A549 (cell line): ENCODE data around the gene PSMD13. TPM values are rescaled to one million over a fixed set of nuclear protein-coding genes. Genes with fewer than 3 reads are reported as not detected.
A peak's percentile ranks its signal among the peaks of the same experiment; 100 is the strongest.

ENCODE experiments used
- ATAC-seq, 2 experiments: fragments of 200-7000 bp in 1 of 2; fragments of >200 bp in 1 of 2; cut with Nextera tagmentation in 1 of 2; cut with Tn5 transposase in 1 of 2; 3 replicates each; pipeline versions ENCODE4 v1.8.0 to v1.9.1; 2018 to 2020; ENCODE audit warnings: mild to moderate bottlenecking in 1 of 2, moderate library complexity in 1 of 2
- CTCF ChIA-PET: fragments of 300-600 bp; sonication (Branson Sonifier 250); formaldehyde crosslinking; extraction: SDS; loops from one replicate; lab custom pipeline; 2021; ENCODE audit warnings: antibody characterized with exemption, inconsistent platforms; lab: Yijun Ruan, JAX
- POLR2A ChIA-PET: fragments of 350-600 bp; formaldehyde crosslinking; extraction: SDS; loops from one replicate; lab custom pipeline; 2021; ENCODE audit warnings: antibody characterized with exemption, inconsistent platforms; lab: Yijun Ruan, JAX
- DNase-seq, 2 experiments: peaks; one replicate each; pipeline versions ENCODE4 v3.0.0 to v3.0.0-alpha.2; 2011 to 2016; ENCODE audit warnings: low read depth in 1 of 2, low spot score in 1 of 2
- FAIRE-seq: peaks from 2 replicates; lab custom pipeline; 2011; peaks lifted over from hg19 to GRCh38; lab: Jason Lieb, UNC
- H3K27ac ChIP-seq, 2 experiments: fragments of >200 bp; sonication (Bioruptor Twin); formaldehyde crosslinking; 3 replicates each; pipeline ENCODE4 v1.5.1; 2016 to 2017
- H3K4me1 ChIP-seq: fragments of >200 bp; sonication (Bioruptor Twin); formaldehyde crosslinking; 3 replicates; pipeline ENCODE4 v1.6.1; 2016
- H3K4me2 ChIP-seq: fragments of >200 bp; sonication (Bioruptor Twin); formaldehyde crosslinking; 3 replicates; pipeline ENCODE4 v1.6.1; 2016
- H3K4me3 ChIP-seq: fragments of >200 bp; sonication (Bioruptor Twin); formaldehyde crosslinking; 3 replicates; pipeline ENCODE4 v1.5.1; 2016
- H3K9me3 ChIP-seq: fragments of >200 bp; sonication (Bioruptor Twin); formaldehyde crosslinking; 3 replicates; pipeline ENCODE4 v1.6.1; 2016
- BHLHE40 ChIP-seq: IDR thresholded peaks from 2 replicates; pipeline ENCODE4 v1.6.1; 2012; ENCODE audit warnings: low read depth, low read length, inconsistent platforms
- CEBPB ChIP-seq, 2 experiments: fragments of >200 bp in 1 of 2; sonication (Bioruptor Twin) in 1 of 2; formaldehyde crosslinking in 1 of 2; IDR thresholded peaks; 2 replicates each; pipeline ENCODE4 v1.6.1; 2012 to 2016
- CHD2 ChIP-seq: fragments of 150-350 bp; IDR thresholded peaks from 2 replicates; pipeline ENCODE4 v1.6.1; 2014; ENCODE audit warnings: low read length; ENCODE audit not compliant: partially characterized antibody
- CHD4 ChIP-seq: fragments of 200-600 bp; sonication (generic); IDR thresholded peaks from 2 replicates; pipeline ENCODE4 v1.6.1; 2016; ENCODE audit warnings: antibody characterized with exemption, mild to moderate bottlenecking, borderline replicate concordance
- CTCF ChIP-seq: fragments of >200 bp; sonication (Bioruptor Twin); formaldehyde crosslinking; IDR thresholded peaks from 3 replicates; pipeline ENCODE4 v1.5.1; 2016
- ESRRA ChIP-seq: fragments of 150-350 bp; IDR thresholded peaks from 2 replicates; pipeline ENCODE4 v1.6.1; 2014; ENCODE audit warnings: mild to moderate bottlenecking, low read length, borderline replicate concordance
- HOXB5 ChIP-seq: fragments of 250-450 bp; sonication (Bioruptor Pico); IDR thresholded peaks from 2 replicates; pipeline ENCODE4 v1.5.0; 2020; ENCODE audit warnings: mild to moderate bottlenecking, moderate library complexity
- JUN ChIP-seq, 2 experiments: fragments of >200 bp; sonication (Bioruptor Twin); formaldehyde crosslinking; IDR thresholded peaks; 2 replicates in 1 of 2; 3 replicates in 1 of 2; pipeline ENCODE4 v1.6.1; 2016 to 2017
- JUNB ChIP-seq: fragments of >200 bp; sonication (Bioruptor Twin); formaldehyde crosslinking; IDR thresholded peaks from 2 replicates; pipeline ENCODE4 v1.6.1; 2016
- KDM1A ChIP-seq: fragments of 200-600 bp; sonication (generic); IDR thresholded peaks from 2 replicates; pipeline ENCODE4 v1.6.1; 2016; ENCODE audit warnings: low read depth, mild to moderate bottlenecking
- MYC ChIP-seq: IDR thresholded peaks from 2 replicates; pipeline ENCODE4 v1.6.1; 2012; ENCODE audit warnings: mild to moderate bottlenecking, inconsistent platforms, low read length, improper control_type of control experiment, borderline replicate concordance
- PHF8 ChIP-seq: fragments of 200-600 bp; sonication (generic); IDR thresholded peaks from 2 replicates; pipeline ENCODE4 v1.6.1; 2016; ENCODE audit warnings: low read depth, mild to moderate bottlenecking, antibody characterized with exemption, moderate library complexity, borderline replicate concordance
- POLR2A ChIP-seq: IDR thresholded peaks from 2 replicates; pipeline ENCODE4 v1.6.1; 2012; ENCODE audit warnings: mild to moderate bottlenecking, low read length
- RCOR1 ChIP-seq: fragments of 150-350 bp; IDR thresholded peaks from 2 replicates; pipeline ENCODE4 v1.6.1; 2014; ENCODE audit warnings: antibody characterized with exemption, low read length, low read depth
- ZSCAN20 ChIP-seq: fragments of 250-450 bp; sonication (Bioruptor Pico); IDR thresholded peaks from 2 replicates; pipeline ENCODE4 v1.8.0; 2022; ENCODE audit warnings: mild to moderate bottlenecking, moderate library complexity
- WGBS: methylation state at CpG from one replicate; pipeline ENCODE4 v1.1.6; 2017; ENCODE audit errors: missing lambda C conversion rate; 5-methylcytosine and 5-hydroxymethylcytosine counted together
- polyA plus RNA-seq, 4 experiments: library from polyadenylated mRNA; depleted of rRNA in 3 of 4; stranded (reverse); fragments of >200 nt; fragmentation: RNase III in 1 of 4; extraction: RNeasy Plus Mini Kit Qiagen cat#74134 plus additional on column Dnase treatment in 1 of 4; gene quantifications; 2 replicates in 3 of 4; 3 replicates in 1 of 4; pipeline ENCODE4 v1.2.3, GENCODE V29; 2011 to 2017
- TF ChIP-seq, protein P1 (sequence below): IDR thresholded peaks from 2 replicates; pipeline ENCODE4 v1.6.1; 2012
- TF ChIP-seq, protein P2 (sequence below): fragments of 450-650 bp; IDR thresholded peaks from 2 replicates; pipeline ENCODE4 v1.6.1; 2014; ENCODE audit warnings: antibody characterized with exemption
- TF ChIP-seq, protein P3 (sequence below): fragments of >200 bp; sonication (Bioruptor Twin); formaldehyde crosslinking; IDR thresholded peaks from 3 replicates; pipeline ENCODE4 v1.6.1; 2016
- TF ChIP-seq, protein P4 (sequence below): IDR thresholded peaks from 2 replicates; pipeline ENCODE4 v1.6.1; 2012
- TF ChIP-seq, protein P5 (sequence below): fragments of 250-450 bp; sonication (Bioruptor Pico); IDR thresholded peaks from 2 replicates; pipeline ENCODE4 v1.5.0; 2021; ENCODE audit warnings: mild to moderate bottlenecking, moderate library complexity, borderline replicate concordance

The PSMD13 gene
- polyA plus RNA-seq, 2 of the 4 experiments (the other 2 are of a cell fraction): 153 to 198 TPM

GRCh38 chr11:289712-290620, 53.2 kb downstream of the PSMD13 start:
- POLR2A ChIA-PET: interaction anchor here (0.9 kb wide), 1 partner anchor 83 kb away, joined by 3 read pairs; the partner anchor contains the start of genes BET1L and RIC8A
- no peak for FAIRE-seq
- H3K4me2 ChIP-seq: peak overlapping the region; percentile 100
- peaks cover 5% of the 10 kb centered on the region; the same call in 1 of the 3 replicates for H3K4me1 ChIP-seq
- H3K27ac ChIP-seq: peak overlapping the region; percentile 92 to 96
- TF ChIP-seq CEBPB (IDR thresholded peaks at IDR 0.05) (no peak), POLR2A (no peak), MYC (no peak), CHD4 (no peak)
- TF ChIP-seq, protein P1, sequence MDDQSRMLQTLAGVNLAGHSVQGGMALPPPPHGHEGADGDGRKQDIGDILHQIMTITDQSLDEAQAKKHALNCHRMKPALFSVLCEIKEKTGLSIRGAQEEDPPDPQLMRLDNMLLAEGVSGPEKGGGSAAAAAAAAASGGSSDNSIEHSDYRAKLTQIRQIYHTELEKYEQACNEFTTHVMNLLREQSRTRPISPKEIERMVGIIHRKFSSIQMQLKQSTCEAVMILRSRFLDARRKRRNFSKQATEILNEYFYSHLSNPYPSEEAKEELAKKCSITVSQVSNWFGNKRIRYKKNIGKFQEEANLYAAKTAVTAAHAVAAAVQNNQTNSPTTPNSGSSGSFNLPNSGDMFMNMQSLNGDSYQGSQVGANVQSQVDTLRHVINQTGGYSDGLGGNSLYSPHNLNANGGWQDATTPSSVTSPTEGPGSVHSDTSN: no peak
- TF ChIP-seq, protein P2, sequence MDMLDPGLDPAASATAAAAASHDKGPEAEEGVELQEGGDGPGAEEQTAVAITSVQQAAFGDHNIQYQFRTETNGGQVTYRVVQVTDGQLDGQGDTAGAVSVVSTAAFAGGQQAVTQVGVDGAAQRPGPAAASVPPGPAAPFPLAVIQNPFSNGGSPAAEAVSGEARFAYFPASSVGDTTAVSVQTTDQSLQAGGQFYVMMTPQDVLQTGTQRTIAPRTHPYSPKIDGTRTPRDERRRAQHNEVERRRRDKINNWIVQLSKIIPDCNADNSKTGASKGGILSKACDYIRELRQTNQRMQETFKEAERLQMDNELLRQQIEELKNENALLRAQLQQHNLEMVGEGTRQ: no peak
- TF ChIP-seq, protein P3, sequence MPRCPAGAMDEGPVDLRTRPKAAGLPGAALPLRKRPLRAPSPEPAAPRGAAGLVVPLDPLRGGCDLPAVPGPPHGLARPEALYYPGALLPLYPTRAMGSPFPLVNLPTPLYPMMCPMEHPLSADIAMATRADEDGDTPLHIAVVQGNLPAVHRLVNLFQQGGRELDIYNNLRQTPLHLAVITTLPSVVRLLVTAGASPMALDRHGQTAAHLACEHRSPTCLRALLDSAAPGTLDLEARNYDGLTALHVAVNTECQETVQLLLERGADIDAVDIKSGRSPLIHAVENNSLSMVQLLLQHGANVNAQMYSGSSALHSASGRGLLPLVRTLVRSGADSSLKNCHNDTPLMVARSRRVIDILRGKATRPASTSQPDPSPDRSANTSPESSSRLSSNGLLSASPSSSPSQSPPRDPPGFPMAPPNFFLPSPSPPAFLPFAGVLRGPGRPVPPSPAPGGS: no peak
- TF ChIP-seq, protein P4, sequence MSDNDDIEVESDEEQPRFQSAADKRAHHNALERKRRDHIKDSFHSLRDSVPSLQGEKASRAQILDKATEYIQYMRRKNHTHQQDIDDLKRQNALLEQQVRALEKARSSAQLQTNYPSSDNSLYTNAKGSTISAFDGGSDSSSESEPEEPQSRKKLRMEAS: no peak
- CTCF ChIA-PET: interaction anchor here (0.9 to 8.7 kb wide), 5 partner anchors 16 to 159 kb away, joined by 3 to 49 read pairs (median 4); partner anchors contain the start of gene IFITM2
- no peak for ATAC-seq
- no peaks in the 10 kb centered on the region for H3K9me3 ChIP-seq
- no peak for DNase-seq
- 95% methylated on average over 37 of the region's 48 CpGs for WGBS
- peak overlapping the region; percentile 94 for H3K4me3 ChIP-seq

DNA sequence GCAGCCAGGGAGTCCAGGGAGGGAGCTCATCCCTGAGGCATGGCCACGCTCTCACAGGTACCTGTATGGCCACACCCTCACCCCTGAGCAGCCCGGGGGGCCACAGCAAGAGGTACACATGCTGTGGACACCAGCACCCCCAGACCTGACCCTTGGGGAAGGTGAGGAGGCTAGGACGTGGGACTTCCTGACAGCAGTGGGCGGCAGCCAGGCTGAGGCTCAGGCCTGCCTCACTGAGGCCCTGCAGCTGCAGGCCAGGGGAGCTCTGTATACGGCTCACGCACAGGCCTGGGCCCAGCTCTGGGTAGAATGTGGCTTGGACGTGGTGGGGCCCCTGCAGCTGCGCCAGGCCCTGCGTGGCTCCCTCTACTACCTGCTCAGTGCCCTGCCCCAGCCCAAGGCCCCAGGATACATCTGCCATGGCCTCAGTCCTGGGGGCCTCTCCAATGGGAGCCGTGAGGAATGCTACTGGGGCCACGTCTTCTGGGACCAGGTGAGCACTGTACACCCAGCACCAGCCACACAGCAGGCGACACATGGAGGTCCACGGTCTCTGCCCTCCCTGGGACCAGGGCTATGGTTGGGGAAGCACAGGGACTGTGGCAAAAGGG, 54.0 kb downstream of the PSMD13 start:
- TF ChIP-seq, protein P5, sequence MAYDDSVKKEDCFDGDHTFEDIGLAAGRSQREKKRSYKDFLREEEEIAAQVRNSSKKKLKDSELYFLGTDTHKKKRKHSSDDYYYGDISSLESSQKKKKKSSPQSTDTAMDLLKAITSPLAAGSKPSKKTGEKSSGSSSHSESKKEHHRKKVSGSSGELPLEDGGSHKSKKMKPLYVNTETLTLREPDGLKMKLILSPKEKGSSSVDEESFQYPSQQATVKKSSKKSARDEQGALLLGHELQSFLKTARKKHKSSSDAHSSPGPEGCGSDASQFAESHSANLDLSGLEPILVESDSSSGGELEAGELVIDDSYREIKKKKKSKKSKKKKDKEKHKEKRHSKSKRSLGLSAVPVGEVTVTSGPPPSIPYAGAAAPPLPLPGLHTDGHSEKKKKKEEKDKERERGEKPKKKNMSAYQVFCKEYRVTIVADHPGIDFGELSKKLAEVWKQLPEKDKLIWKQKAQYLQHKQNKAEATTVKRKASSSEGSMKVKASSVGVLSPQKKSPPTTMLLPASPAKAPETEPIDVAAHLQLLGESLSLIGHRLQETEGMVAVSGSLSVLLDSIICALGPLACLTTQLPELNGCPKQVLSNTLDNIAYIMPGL (CRISPR knock-in tag): no peak
- no peak for TF ChIP-seq CHD2
- TF ChIP-seq PHF8: no peak
- TF ChIP-seq ESRRA: no peak
- TF ChIP-seq ZSCAN20 (CRISPR knock-in tag): no peak
- TF ChIP-seq, protein P2: no peak
- TF ChIP-seq JUN (IDR thresholded peaks at IDR 0.05): no peak
- TF ChIP-seq KDM1A: no peak
- no peak for TF ChIP-seq JUNB
- TF ChIP-seq CTCF: no peak
- TF ChIP-seq, protein P3: no peak
- TF ChIP-seq BHLHE40: no peak
- no peak for TF ChIP-seq HOXB5 (CRISPR knock-in tag)
- no peak for TF ChIP-seq RCOR1
- ATAC-seq (no peak), DNase-seq (no peak), FAIRE-seq (no peak)
- H3K4me3 ChIP-seq: no peak overlapping the region
- peaks cover 5% of the 10 kb centered on the region; the same call in 1 of the 3 replicates for H3K4me1 ChIP-seq
- H3K9me3 ChIP-seq: no peaks in the 10 kb centered on the region
- ChIA-PET POLR2A (interaction anchor here (0.9 kb wide), 1 partner anchor 83 kb away, joined by 3 read pairs; the partner anchor contains the start of genes BET1L and RIC8A), CTCF (interaction anchor here (0.9 to 8.7 kb wide), 3 partner anchors 16 to 40 kb away, joined by 3 to 49 read pairs (median 4); partner anchors contain the start of gene IFITM2)
- H3K4me2 ChIP-seq: no peak overlapping the region
- H3K27ac ChIP-seq: no peak overlapping the region; a peak in 1 of 6 replicates
- 95% methylated on average over 9 of the region's 13 CpGs for WGBS
